ENCODE measurements around the gene IRGQ. TPM values are rescaled to one million over a fixed set of nuclear protein-coding genes. Genes with fewer than 3 reads are reported as not detected.

Gene IRGQ
- total RNA-seq, 1 experiment from 2014 or later = 37.7 TPM

GRCh38 chr19:43560687-43561086 lies 35.2 kb downstream of the IRGQ start:
- no peaks in the 10 kb centered on the region for H3K9me3 ChIP-seq (ENCODE audit: low read depth, low read length, poor library complexity, severe bottlenecking)
- no peak for DNase-seq (ENCODE audit: low spot score)
- CTCF ChIA-PET = interaction anchor here (1.1 kb wide), 1 partner anchor 34 kb away, joined by 8 read pairs; no protein-coding TSS in a partner anchor
- H3K27ac ChIP-seq (ENCODE audit: low read depth, low read length, poor library complexity, severe bottlenecking) = peak overlapping the region; percentile 86
- no peak for TF ChIP-seq CTCF (conservative IDR thresholded peaks at IDR 0.05; ENCODE audit: low read depth, low read length)
- TF ChIP-seq EZH2 (IDR thresholded peaks at IDR 0.05; ENCODE audit: borderline replicate concordance, low read depth, low read length, poor library complexity, severe bottlenecking) = no peak
- H3K4me3 ChIP-seq (ENCODE audit: low read depth, low read length, poor library complexity, severe bottlenecking) = no peak overlapping the region
- peaks cover 26% of the 10 kb centered on the region for H3K36me3 ChIP-seq (ENCODE audit: insufficient read depth, low read length, poor library complexity, severe bottlenecking)
- no peaks in the 10 kb centered on the region for H3K27me3 ChIP-seq (replicated peaks; ENCODE audit: insufficient read depth, low read depth, low read length, poor library complexity)
- intact Hi-C loops (cut with micrococcal nuclease; ENCODE audit: unreplicated experiment) = no loop called here
- POLR2A ChIA-PET (ENCODE audit: low non-redundant PET) = interaction anchor here (0.6 kb wide), 1 partner anchor 25 kb away, joined by 6 read pairs; no protein-coding TSS in a partner anchor
- no TSS peak for BruUV-seq (replicated peaks)
- peaks cover 39% of the 10 kb centered on the region for H3K4me1 ChIP-seq (ENCODE audit: insufficient read depth, low read length, poor library complexity, severe bottlenecking)

- BruUV-seq (replicated peaks) = no TSS peak
- DNase-seq (ENCODE audit: low spot score) = peak; percentile 88
- peak; percentile 86 for TF ChIP-seq CTCF (conservative IDR thresholded peaks at IDR 0.05; ENCODE audit: low read depth, low read length)
- TF ChIP-seq EZH2 (IDR thresholded peaks at IDR 0.05; ENCODE audit: borderline replicate concordance, low read depth, low read length, poor library complexity, severe bottlenecking) = no peak
- Histone ChIP-seq H3K4me1 (ENCODE audit: insufficient read depth, low read length, poor library complexity, severe bottlenecking) (peaks cover 26% of the 10 kb centered on the region), H3K4me3 (ENCODE audit: low read depth, low read length, poor library complexity, severe bottlenecking) (no peak overlapping the region), H3K27ac (ENCODE audit: low read depth, low read length, poor library complexity, severe bottlenecking) (peak overlapping the region; percentile 70), H3K9me3 (ENCODE audit: low read depth, low read length, poor library complexity, severe bottlenecking) (no peaks in the 10 kb centered on the region), H3K27me3 (replicated peaks; ENCODE audit: insufficient read depth, low read depth, low read length, poor library complexity) (no peaks in the 10 kb centered on the region), H3K36me3 (ENCODE audit: insufficient read depth, low read length, poor library complexity, severe bottlenecking) (peaks cover 39% of the 10 kb centered on the region)
- ChIA-PET POLR2A (ENCODE audit: low non-redundant PET) (interaction anchor here (1.2 kb wide), 1 partner anchor 39 kb away, joined by 5 read pairs; no protein-coding TSS in a partner anchor), CTCF (interaction anchor here (0.6 to 2.1 kb wide), 8 partner anchors 9 to 66 kb away, joined by 3 to 25 read pairs (median 4); partner anchors contain the start of genes PINLYP and XRCC1)
- intact Hi-C loops (cut with micrococcal nuclease; ENCODE audit: unreplicated experiment) = no loop called here
Observed at GRCh38 chr19:43555185-43555770, 40.7 kb downstream of the IRGQ start.

GRCh38 chr19:43554317-43554895 lies 41.5 kb downstream of the IRGQ start:
- Histone ChIP-seq H3K9me3 (ENCODE audit: low read depth, low read length, poor library complexity, severe bottlenecking) (no peaks in the 10 kb centered on the region), H3K27me3 (replicated peaks; ENCODE audit: insufficient read depth, low read depth, low read length, poor library complexity) (no peaks in the 10 kb centered on the region), H3K4me3 (ENCODE audit: low read depth, low read length, poor library complexity, severe bottlenecking) (no peak overlapping the region), H3K27ac (ENCODE audit: low read depth, low read length, poor library complexity, severe bottlenecking) (peak overlapping the region; percentile 70), H3K4me1 (ENCODE audit: insufficient read depth, low read length, poor library complexity, severe bottlenecking) (peaks cover 26% of the 10 kb centered on the region), H3K36me3 (ENCODE audit: insufficient read depth, low read length, poor library complexity, severe bottlenecking) (peaks cover 41% of the 10 kb centered on the region)
- DNase-seq (ENCODE audit: low spot score) = no peak
- CTCF ChIA-PET = interaction anchor here (0.6 to 2.1 kb wide), 9 partner anchors 9 to 1135 kb away, joined by 3 to 25 read pairs (median 4); no protein-coding TSS in a partner anchor
- intact Hi-C loops (cut with micrococcal nuclease; ENCODE audit: unreplicated experiment) = no loop called here
- no TSS peak for BruUV-seq (replicated peaks)
- no peak for TF ChIP-seq CTCF (conservative IDR thresholded peaks at IDR 0.05; ENCODE audit: low read depth, low read length)
- no peak for TF ChIP-seq EZH2 (IDR thresholded peaks at IDR 0.05; ENCODE audit: borderline replicate concordance, low read depth, low read length, poor library complexity, severe bottlenecking)
- POLR2A ChIA-PET (ENCODE audit: low non-redundant PET) = no interaction called here
